K562 (cell line): Measurements from ENCODE around the gene PDCD5. TPM values are rescaled to one million over a fixed set of nuclear protein-coding genes. Genes with fewer than 3 reads are reported as not detected.

ENCODE experiments used
- ATAC-seq: fragments of 200-7000 bp; cut with Tn5 transposase; 3 replicates; pipeline ENCODE4 v1.9.1; 2020; ENCODE audit warnings: moderate library complexity
- BruUV-seq: library from RNA; stranded (reverse); fragments of 400-500 nt; replicated peaks from 2 replicates; lab custom pipeline; 2021; lab: Mats Ljungman, UMichigan
- CTCF ChIA-PET: fragments of 300-600 bp; formaldehyde crosslinking; extraction: SDS; loops from one replicate; lab custom pipeline; 2021; ENCODE audit warnings: low intra/inter-chr PET ratio; lab: Yijun Ruan, JAX
- POLR2A ChIA-PET: fragments of 300-600, 350-650 bp; sonication (Branson Sonifier 250); formaldehyde crosslinking; extraction: SDS; loops from one replicate; lab custom pipeline; 2021; ENCODE audit warnings: antibody characterized with exemption, inconsistent platforms; lab: Yijun Ruan, JAX
- DNase-seq, 4 experiments: peaks; one replicate each; pipeline versions ENCODE4 v3.0.0 to v3.0.0-alpha.2; 2011 to 2018; ENCODE audit warnings: low spot score in 3 of 4, mixed read lengths in 3 of 4; ENCODE audit errors: extremely low read depth in 1 of 4
- FAIRE-seq: peaks from 2 replicates; lab custom pipeline; 2011; peaks lifted over from hg19 to GRCh38; lab: Jason Lieb, UNC
- H2AFZ ChIP-seq: 2 replicates; pipeline ENCODE4 v1.6.0; 2011; ENCODE audit warnings: low read depth, low read length, control low read depth, inconsistent platforms
- H3K27ac ChIP-seq: fragments of 200-600 bp; 3 replicates; pipeline ENCODE4 v1.8.0; 2011; ENCODE audit warnings: low read depth, mild to moderate bottlenecking, control low read depth, inconsistent platforms, low read length, moderate library complexity, mixed read lengths; ENCODE audit errors: extremely low read depth
- H3K27me3 ChIP-seq, 2 experiments: fragments of 300-600 bp in 1 of 2; 2 replicates in 1 of 2; 3 replicates in 1 of 2; pipeline versions ENCODE4 v1.6.0 to v1.8.0; 2011; ENCODE audit warnings: inconsistent platforms in 2 of 2, low read length in 2 of 2, mild to moderate bottlenecking in 1 of 2, mixed read lengths in 1 of 2, moderate library complexity in 1 of 2; ENCODE audit not compliant: control insufficient read depth in 2 of 2, insufficient read depth in 2 of 2
- H3K36me3 ChIP-seq: fragments of 300-600 bp; 3 replicates; pipeline ENCODE4 v1.8.0; 2011; ENCODE audit warnings: mild to moderate bottlenecking, low read length, inconsistent platforms; ENCODE audit not compliant: control insufficient read depth, insufficient read depth
- H3K4me1 ChIP-seq, 2 experiments: fragments of 200-600 bp in 1 of 2; replicated peaks in 1 of 2; 2 replicates in 1 of 2; 3 replicates in 1 of 2; pipeline versions ENCODE4 v1.5.1 to v1.8.0; 2011; ENCODE audit warnings: inconsistent platforms in 2 of 2, low read length in 2 of 2, mild to moderate bottlenecking in 1 of 2, mixed read lengths in 1 of 2, moderate library complexity in 1 of 2; ENCODE audit not compliant: control insufficient read depth in 2 of 2, insufficient read depth in 2 of 2
- H3K4me2 ChIP-seq: 2 replicates; pipeline ENCODE4 v1.6.1; 2011; ENCODE audit warnings: low read length, control low read depth, inconsistent platforms, mixed read lengths; ENCODE audit not compliant: insufficient read depth
- H3K4me3 ChIP-seq: fragments of 200-600 bp; sonication (generic), shearing (Covaris generic); 2 replicates; pipeline ENCODE4 v1.5.1; 2016; ENCODE audit warnings: control low read depth, inconsistent platforms
- H3K79me2 ChIP-seq: fragments of 200-600 bp; 3 replicates; pipeline ENCODE4 v1.8.0; 2011; ENCODE audit warnings: low read length, inconsistent platforms; ENCODE audit not compliant: control insufficient read depth, insufficient read depth
- H3K9ac ChIP-seq, 2 experiments: 2 replicates each; pipeline versions ENCODE4 v1.6.0 to v1.6.1; 2011; ENCODE audit warnings: low read depth in 2 of 2, low read length in 2 of 2, control low read depth in 1 of 2, inconsistent platforms in 1 of 2, mild to moderate bottlenecking in 1 of 2, mixed read lengths in 1 of 2; ENCODE audit not compliant: insufficient read depth in 1 of 2
- H3K9me1 ChIP-seq: one replicate; pipeline ENCODE4 v1.6.0; 2011; ENCODE audit warnings: inconsistent platforms, mild to moderate bottlenecking, low read length, moderate library complexity; ENCODE audit not compliant: control insufficient read depth, insufficient read depth
- H3K9me3 ChIP-seq: replicated peaks from 2 replicates; pipeline ENCODE4 v1.5.1; 2011; ENCODE audit warnings: low read depth, low read length, inconsistent platforms; ENCODE audit not compliant: control insufficient read depth, insufficient read depth
- H4K20me1 ChIP-seq: replicated peaks from 2 replicates; pipeline ENCODE4 v1.6.1; 2011; ENCODE audit warnings: low read length, inconsistent platforms, mixed read lengths; ENCODE audit not compliant: control insufficient read depth, insufficient read depth
- BDP1 ChIP-seq: IDR thresholded peaks from 3 replicates; pipeline ENCODE4 v1.6.1; 2011; ENCODE audit not compliant: insufficient read length, insufficient read depth
- CREB1 ChIP-seq, 2 experiments: sonication (generic) in 1 of 2; formaldehyde crosslinking in 1 of 2; IDR thresholded peaks; 2 replicates each; pipeline versions ENCODE4 v1.6.1 to v1.8.0; 2012 to 2022; ENCODE audit warnings: inconsistent platforms in 1 of 2, mild to moderate bottlenecking in 1 of 2, missing genetic modification reagents in 1 of 2, moderate library complexity in 1 of 2
- CTCFL ChIP-seq: IDR thresholded peaks from 2 replicates; pipeline ENCODE4 v1.6.1; 2011; ENCODE audit warnings: borderline replicate concordance, low read depth, mild to moderate bottlenecking, moderate library complexity, low read length; ENCODE audit not compliant: insufficient read depth, poor library complexity, severe bottlenecking
- DMBX1 ChIP-seq: fragments of 250-450 bp; sonication (Bioruptor Pico); IDR thresholded peaks from 2 replicates; pipeline ENCODE4 v1.8.0; 2022; ENCODE audit warnings: inconsistent platforms, mild to moderate bottlenecking, moderate library complexity, borderline replicate concordance
- EGR1 ChIP-seq: fragments of 450-650 bp; conservative IDR thresholded peaks from 2 replicates; pipeline ENCODE4 v1.6.1; 2017; ENCODE audit warnings: mild to moderate bottlenecking
- ELK3 ChIP-seq: fragments of 450-650 bp; formaldehyde crosslinking; IDR thresholded peaks from 2 replicates; pipeline ENCODE4 v1.4.0; 2020; ENCODE audit warnings: mild to moderate bottlenecking
- EP400 ChIP-seq: fragments of 450-650 bp; IDR thresholded peaks from 2 replicates; pipeline ENCODE4 v1.6.1; 2017; ENCODE audit warnings: antibody characterized with exemption, mild to moderate bottlenecking, moderate library complexity
- HDAC1 ChIP-seq, 2 experiments: fragments of 450-650 bp; IDR thresholded peaks; 2 replicates each; pipeline ENCODE4 v1.6.1; 2016 to 2017; ENCODE audit warnings: inconsistent platforms in 1 of 2, mild to moderate bottlenecking in 1 of 2, moderate library complexity in 1 of 2
- PHB ChIP-seq: fragments of 250-450 bp; sonication (Bioruptor Pico); IDR thresholded peaks from 2 replicates; pipeline ENCODE4 v1.5.0; 2021
- RBM25 ChIP-seq: fragments of 200-400 bp; formaldehyde crosslinking; IDR thresholded peaks from 2 replicates; pipeline ENCODE4 v1.6.1; 2018; ENCODE audit warnings: low read length, low read depth, moderate library complexity; ENCODE audit not compliant: severe bottlenecking
- RNF2 ChIP-seq: sonication (generic); IDR thresholded peaks from 2 replicates; pipeline ENCODE4 v1.6.1; 2016
- TCF3 ChIP-seq: sonication (generic); formaldehyde crosslinking; IDR thresholded peaks from 2 replicates; pipeline ENCODE4 v1.4.0; 2020; ENCODE audit warnings: mild to moderate bottlenecking, missing genetic modification reagents
- TFE3 ChIP-seq: fragments of 450-650 bp; formaldehyde crosslinking; IDR thresholded peaks from 2 replicates; pipeline ENCODE4 v1.4.0; 2020; ENCODE audit warnings: mild to moderate bottlenecking, mixed read lengths
- ZNF146 ChIP-seq: IDR thresholded peaks from one replicate; pipeline ENCODE4 v1.6.1; 2018; ENCODE audit warnings: missing compliant biosample characterization; ENCODE audit not compliant: unreplicated experiment
- ZNF282 ChIP-seq: sonication (generic); formaldehyde crosslinking; IDR thresholded peaks from 2 replicates; pipeline ENCODE4 v1.8.1; 2023; ENCODE audit warnings: missing genetic modification reagents
- ZNF655 ChIP-seq: fragments of 250-450 bp; sonication (Bioruptor Pico); IDR thresholded peaks from 2 replicates; pipeline ENCODE4 v1.5.0; 2021
- ZNF699 ChIP-seq: fragments of 250-450 bp; sonication (Bioruptor Pico); IDR thresholded peaks from 2 replicates; pipeline ENCODE4 v1.8.0; 2021; ENCODE audit warnings: mild to moderate bottlenecking, moderate library complexity; ENCODE audit not compliant: insufficient replicate concordance
- WGBS: fragments of 100-300 bp; shearing (Covaris generic); methylation state at CpG from one replicate; pipeline ENCODE4 v1.1.6; 2016; ENCODE audit warnings: low coverage, mixed read lengths; ENCODE audit not compliant: insufficient coverage; ENCODE audit errors: missing lambda C conversion rate; 5-methylcytosine and 5-hydroxymethylcytosine counted together
- in situ Hi-C: fragments of 300-500 bp; cut with MboI; formaldehyde crosslinking; loops from 4 replicates; pipeline ENCODE4 v1.15.0; 2018; ENCODE audit warnings: inconsistent platforms, mixed read lengths
- intact Hi-C: fragments of 100-400 bp; cut with micrococcal nuclease; formaldehyde crosslinking; loops from 2 replicates; pipeline ENCODE4 v1.14.2; 2022
- polyA plus RNA-seq, 8 experiments: library from polyadenylated mRNA; depleted of rRNA in 4 of 8; stranded (reverse) in 5 of 8; unstranded in 3 of 8; fragments of >200 nt; fragmentation: Nextera tagmentation in 2 of 8; fragmentation: Illumina TruSeq in 1 of 8; extraction: Ambion mirVana in 2 of 8; extraction: Trizol in 1 of 8; gene quantifications; 2 replicates each; pipeline versions ENCODE4 v1.2.1 to v1.2.3, GENCODE V29; 2011 to 2014; ENCODE audit warnings: inconsistent platforms in 1 of 8, missing spikeins in 1 of 8
- total RNA-seq, 7 experiments: library from RNA; depleted of rRNA in 6 of 7; stranded (reverse); fragments of >200 nt in 6 of 7; fragmentation: Illumina TruSeq in 2 of 7; extraction: Trizol in 2 of 7; gene quantifications; 2 replicates each; pipeline versions ENCODE4 v1.2.1 to v1.2.3, GENCODE V29; 2011 to 2021; ENCODE audit warnings: low replicate concordance in 1 of 7

The PDCD5 gene
- total and polyA plus RNA-seq, 9 of the 15 experiments (the other 6 are each of a cell fraction or from before 2014, with no cell fraction given), result 122 to 322 (median 269) TPM

GRCh38 chr19:32581705-32582179, 752 bp downstream of the PDCD5 start:
- Histone ChIP-seq H2AFZ (peak overlapping the region; percentile 98), H4K20me1 (no peaks in the 10 kb centered on the region), H3K4me1 (peaks cover 6 to 16% of the 10 kb centered on the region in 2 experiments; a peak in 4 of 5 replicates), H3K27me3 (no peaks in the 10 kb centered on the region), H3K36me3 (peaks cover 48% of the 10 kb centered on the region), H3K9ac (peak overlapping the region; percentile 81 to 93), H3K79me2 (peaks cover 24% of the 10 kb centered on the region), H3K4me2 (peak overlapping the region; percentile 96), H3K9me1 (peaks cover 4% of the 10 kb centered on the region), H3K4me3 (peak overlapping the region; percentile 77), H3K27ac (peak overlapping the region; percentile 88), H3K9me3 (no peaks in the 10 kb centered on the region)
- intact Hi-C loops, result loop anchor here (5.0 kb wide), 1 partner anchor 91 kb away; no protein-coding TSS in a partner anchor
- in situ Hi-C loops, result no loop called here
- BruUV-seq, result no TSS peak
- POLR2A ChIA-PET, result interaction anchor here (0.7 kb wide), 1 partner anchor 251 kb away, joined by 3 read pairs; no protein-coding TSS in a partner anchor
- under 1% methylated on average over 27 of the region's 27 CpGs for WGBS
- ATAC-seq (peak; percentile 51), FAIRE-seq (peak; percentile 54), DNase-seq (peak; percentile 39 to 60 (median 42))
- CTCF ChIA-PET, result no interaction called here
- no peak for TF ChIP-seq TFE3 (CRISPR knock-in tag)
- no peak for TF ChIP-seq TCF3 (CRISPR knock-in tag)
- TF ChIP-seq HDAC1 (IDR thresholded peaks at IDR 0.05), result no peak
- TF ChIP-seq ZNF655 (CRISPR knock-in tag), result no peak
- no peak for TF ChIP-seq PHB
- TF ChIP-seq EGR1, result no peak
- no peak for TF ChIP-seq ELK3 (CRISPR knock-in tag)
- peak; percentile 41 for TF ChIP-seq EP400
- TF ChIP-seq RNF2, result 0 out of 2 replicates have a peak, but pooled peaks have one; percentile 3
- no peak for TF ChIP-seq ZNF146 (CRISPR knock-in tag)
- no peak for TF ChIP-seq ZNF282 (CRISPR knock-in tag)
- no peak for TF ChIP-seq BDP1
- TF ChIP-seq CTCFL, result no peak
- TF ChIP-seq DMBX1 (CRISPR knock-in tag), result no peak
- TF ChIP-seq RBM25, result no peak
- no peak for TF ChIP-seq ZNF699 (CRISPR knock-in tag)
- TF ChIP-seq CREB1 (IDR thresholded peaks at IDR 0.05), result no peak
- TF ChIP-seq CREB1 (CRISPR knock-in tag; IDR thresholded peaks at IDR 0.05), result no peak
